IMR-90 (cell line): ENCODE measurements around the gene AK3. TPM values are rescaled to one million over a fixed set of nuclear protein-coding genes. Genes with fewer than 3 reads are reported as not detected.

Source experiments
- ATAC-seq: fragments of 200-7000 bp; cut with Tn5 transposase; 2 replicates; pipeline ENCODE4 v1.9.1; 2020; ENCODE audit warnings: low read depth, mild to moderate bottlenecking, moderate library complexity
- BruUV-seq: library from RNA; stranded (reverse); fragments of 400-500 nt; replicated peaks from 2 replicates; lab custom pipeline; 2021; lab: Mats Ljungman, UMichigan
- CTCF ChIA-PET: fragments of 300-600 bp; formaldehyde crosslinking; extraction: SDS; loops from one replicate; lab custom pipeline; 2021; ENCODE audit warnings: antibody characterized with exemption; lab: Yijun Ruan, JAX
- POLR2A ChIA-PET: fragments of 300-600 bp; sonication (Branson Sonifier 250); formaldehyde crosslinking; loops from one replicate; lab custom pipeline; 2022; ENCODE audit warnings: antibody characterized with exemption; ENCODE audit not compliant: unreplicated experiment; lab: Charles Lee
- DNase-seq: peaks from one replicate; pipeline ENCODE4 v3.0.0; 2013
- H2AFZ ChIP-seq: replicated peaks from 2 replicates; pipeline ENCODE3; 2013; ENCODE audit warnings: low read length, mild to moderate bottlenecking; ENCODE audit not compliant: poor library complexity
- H2AK5ac ChIP-seq: 2 replicates; pipeline ENCODE4 v1.6.1; 2013; ENCODE audit warnings: low read depth, low read length, inconsistent platforms
- H2AK9ac ChIP-seq: replicated peaks from 2 replicates; pipeline ENCODE3; 2013; ENCODE audit warnings: mild to moderate bottlenecking, low read depth, low read length, moderate library complexity; ENCODE audit not compliant: poor library complexity
- H2BK120ac ChIP-seq: 2 replicates; pipeline ENCODE4 v1.6.1; 2013; ENCODE audit warnings: low read depth, low read length, inconsistent platforms
- H2BK15ac ChIP-seq: 3 replicates; pipeline ENCODE4 v1.6.1; 2013; ENCODE audit warnings: low read depth, low read length, inconsistent platforms
- H2BK20ac ChIP-seq: 2 replicates; pipeline ENCODE4 v1.6.1; 2013; ENCODE audit warnings: low read depth, mild to moderate bottlenecking, inconsistent platforms, low read length, moderate library complexity
- H2BK5ac ChIP-seq: 2 replicates; pipeline ENCODE4 v1.6.1; 2013; ENCODE audit warnings: mild to moderate bottlenecking, low read depth, low read length, inconsistent platforms; ENCODE audit not compliant: poor library complexity, severe bottlenecking
- H3K14ac ChIP-seq: replicated peaks from 2 replicates; pipeline ENCODE4 v1.6.1; 2013; ENCODE audit warnings: low read depth, low read length, inconsistent platforms
- H3K18ac ChIP-seq: 2 replicates; pipeline ENCODE4 v1.6.1; 2013; ENCODE audit warnings: low read depth, low read length, control low read depth
- H3K23ac ChIP-seq: 2 replicates; pipeline ENCODE4 v1.6.1; 2013; ENCODE audit warnings: low read depth, low read length, inconsistent platforms
- H3K27ac ChIP-seq: 2 replicates; pipeline ENCODE4 v1.5.1; 2013; ENCODE audit warnings: mild to moderate bottlenecking, control low read depth, low read length; ENCODE audit not compliant: insufficient read depth
- H3K27me3 ChIP-seq: 2 replicates; pipeline ENCODE4 v1.6.1; 2013; ENCODE audit warnings: low read length; ENCODE audit not compliant: control insufficient read depth, insufficient read depth
- H3K36me3 ChIP-seq: 2 replicates; pipeline ENCODE4 v1.6.1; 2013; ENCODE audit warnings: low read length, mixed read lengths; ENCODE audit not compliant: control insufficient read depth, insufficient read depth
- H3K4ac ChIP-seq: 2 replicates; pipeline ENCODE4 v1.6.1; 2013; ENCODE audit warnings: low read depth, low read length, inconsistent platforms
- H3K4me1 ChIP-seq: 2 replicates; pipeline ENCODE4 v1.6.1; 2013; ENCODE audit warnings: low read length, mixed read lengths; ENCODE audit not compliant: control insufficient read depth, insufficient read depth
- H3K4me2 ChIP-seq: 2 replicates; pipeline ENCODE4 v1.6.1; 2013; ENCODE audit warnings: low read depth, mild to moderate bottlenecking, control low read depth, low read length, moderate library complexity
- H3K4me3 ChIP-seq: 2 replicates; pipeline ENCODE4 v1.5.1; 2013; ENCODE audit warnings: low read depth, mild to moderate bottlenecking, control low read depth, low read length, moderate library complexity; ENCODE audit not compliant: insufficient read depth
- H3K56ac ChIP-seq: 2 replicates; pipeline ENCODE4 v1.6.1; 2013; ENCODE audit warnings: low read length, inconsistent platforms; ENCODE audit not compliant: insufficient read depth; ENCODE audit errors: extremely low read depth
- H3K79me1 ChIP-seq, 2 experiments: 2 replicates each; pipeline ENCODE4 v1.6.1; 2013; ENCODE audit warnings: low read length in 2 of 2, inconsistent platforms in 1 of 2, low read depth in 1 of 2
- H3K9ac ChIP-seq: 2 replicates; pipeline ENCODE4 v1.6.1; 2013; ENCODE audit warnings: low read depth, low read length, control low read depth
- H3K9me1 ChIP-seq: 2 replicates; pipeline ENCODE4 v1.6.1; 2013; ENCODE audit warnings: low read length, inconsistent platforms; ENCODE audit not compliant: insufficient read depth
- H3K9me3 ChIP-seq: 2 replicates; pipeline ENCODE4 v1.6.1; 2013; ENCODE audit warnings: low read length; ENCODE audit not compliant: control insufficient read depth, insufficient read depth
- H4K20me1 ChIP-seq: 2 replicates; pipeline ENCODE4 v1.6.1; 2013; ENCODE audit warnings: low read length, inconsistent platforms; ENCODE audit not compliant: insufficient read depth
- H4K5ac ChIP-seq: 2 replicates; pipeline ENCODE4 v1.6.1; 2013; ENCODE audit warnings: mild to moderate bottlenecking, low read depth, low read length, control low read depth
- H4K8ac ChIP-seq, 2 experiments: 2 replicates each; pipeline ENCODE4 v1.6.1; 2013; ENCODE audit warnings: low read depth in 2 of 2, low read length in 2 of 2, control low read depth in 1 of 2, inconsistent platforms in 1 of 2
- H4K91ac ChIP-seq: 2 replicates; pipeline ENCODE4 v1.6.1; 2013; ENCODE audit warnings: low read depth, low read length, inconsistent platforms; ENCODE audit not compliant: insufficient read depth
- CTCF ChIP-seq: conservative IDR thresholded peaks from 2 replicates; pipeline ENCODE4 v1.5.1; 2012; ENCODE audit warnings: mild to moderate bottlenecking, low read depth, low read length, improper control_type of control experiment
- MXI1 ChIP-seq: IDR thresholded peaks from 2 replicates; pipeline ENCODE4 v1.6.1; 2012; ENCODE audit warnings: low read depth, mild to moderate bottlenecking, low read length, moderate library complexity, borderline replicate concordance
- POLR2A ChIP-seq: IDR thresholded peaks from 2 replicates; pipeline ENCODE4 v1.6.1; 2012; ENCODE audit warnings: mild to moderate bottlenecking, low read depth, low read length
- RFX5 ChIP-seq: IDR thresholded peaks from 2 replicates; pipeline ENCODE4 v1.8.0; 2012; ENCODE audit warnings: low read depth, mild to moderate bottlenecking, low read length, moderate library complexity
- SMC3 ChIP-seq: fragments of 150-350 bp; IDR thresholded peaks from 2 replicates; pipeline ENCODE4 v1.6.1; 2016; ENCODE audit warnings: low read depth, mild to moderate bottlenecking, antibody characterized with exemption, low read length, moderate library complexity
- WGBS, 2 experiments: methylation state at CpG; one replicate each; pipeline versions ENCODE4 v1.1.5 to v1.1.7; 2013; ENCODE audit warnings: missing lambda C conversion rate in 2 of 2; ENCODE audit not compliant: insufficient read length in 1 of 2; ENCODE audit errors: extremely low coverage in 2 of 2; 5-methylcytosine and 5-hydroxymethylcytosine counted together
- dilution Hi-C: fragments of 300-500 bp; cut with HindIII; formaldehyde crosslinking; loops from one replicate; pipeline ENCODE4 v1.14.3; 2018; ENCODE audit warnings: low sequenced_read_pairs; ENCODE audit not compliant: unreplicated experiment
- in situ Hi-C: fragments of 300-500 bp; cut with MboI; formaldehyde crosslinking; loops from 3 replicates; pipeline ENCODE4 v1.14.3; 2019; ENCODE audit warnings: low sequenced_read_pairs, inconsistent platforms, mixed read lengths
- intact Hi-C: fragments of 100-400 bp; cut with micrococcal nuclease; formaldehyde crosslinking; loops from 2 replicates; pipeline ENCODE4 v1.10.0; 2022
- polyA plus RNA-seq, 3 experiments: library from polyadenylated mRNA; depleted of rRNA; stranded (reverse); fragments of >200 nt; gene quantifications; 2 replicates each; pipeline ENCODE4 v1.2.3, GENCODE V29; 2012; ENCODE audit warnings: low replicate concordance in 1 of 3
- total RNA-seq: library from RNA; depleted of rRNA; stranded (reverse); fragments of >200 nt; gene quantifications from 2 replicates; pipeline ENCODE4 v1.2.3, GENCODE V29; 2012
- TF ChIP-seq, protein P1 (sequence below): fragments of 150-350 bp; IDR thresholded peaks from 2 replicates; pipeline ENCODE4 v1.6.1; 2017; ENCODE audit warnings: mild to moderate bottlenecking, antibody characterized with exemption, low read length, low read depth

Gene AK3
- total and polyA plus RNA-seq, 2 of the 4 experiments (the other 2 are of a cell fraction): 24.7 to 26.2 TPM

DNA sequence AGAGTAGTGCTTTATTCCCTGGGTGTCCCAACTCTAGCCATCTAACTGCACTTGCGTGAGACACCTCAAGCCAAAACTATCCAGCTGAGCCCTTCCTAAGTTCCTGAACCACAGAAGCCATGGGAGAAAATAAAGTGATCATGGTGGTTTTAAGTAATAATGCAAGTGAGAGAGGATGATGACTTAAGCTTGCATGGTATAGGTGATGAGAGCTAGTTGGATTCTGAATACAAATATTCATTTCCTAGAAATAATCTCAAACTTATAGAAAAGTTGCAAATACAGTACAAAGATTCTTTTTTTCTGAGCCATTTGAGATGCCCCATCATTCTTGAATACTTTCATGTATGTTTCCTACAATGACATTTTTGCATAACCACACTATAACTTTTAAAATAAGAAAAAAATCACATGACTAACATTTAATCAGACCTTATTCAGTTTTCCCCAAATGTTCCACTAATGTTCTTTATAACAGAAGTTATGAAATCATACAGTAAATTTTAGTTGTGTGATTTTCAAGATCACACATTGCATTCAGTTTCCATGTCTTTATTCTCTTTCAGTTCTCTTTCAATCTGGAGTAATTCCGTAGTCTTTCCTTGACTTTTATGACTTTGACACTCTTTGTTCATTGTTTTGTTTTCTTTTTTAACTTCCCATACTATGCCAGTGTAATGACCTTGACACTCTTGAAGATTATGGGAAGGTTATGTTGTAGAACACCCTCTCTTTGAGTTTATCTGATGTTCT is 5.5 kb upstream of the AK3 start (continued):
- TF ChIP-seq RFX5: no peak

DNA sequence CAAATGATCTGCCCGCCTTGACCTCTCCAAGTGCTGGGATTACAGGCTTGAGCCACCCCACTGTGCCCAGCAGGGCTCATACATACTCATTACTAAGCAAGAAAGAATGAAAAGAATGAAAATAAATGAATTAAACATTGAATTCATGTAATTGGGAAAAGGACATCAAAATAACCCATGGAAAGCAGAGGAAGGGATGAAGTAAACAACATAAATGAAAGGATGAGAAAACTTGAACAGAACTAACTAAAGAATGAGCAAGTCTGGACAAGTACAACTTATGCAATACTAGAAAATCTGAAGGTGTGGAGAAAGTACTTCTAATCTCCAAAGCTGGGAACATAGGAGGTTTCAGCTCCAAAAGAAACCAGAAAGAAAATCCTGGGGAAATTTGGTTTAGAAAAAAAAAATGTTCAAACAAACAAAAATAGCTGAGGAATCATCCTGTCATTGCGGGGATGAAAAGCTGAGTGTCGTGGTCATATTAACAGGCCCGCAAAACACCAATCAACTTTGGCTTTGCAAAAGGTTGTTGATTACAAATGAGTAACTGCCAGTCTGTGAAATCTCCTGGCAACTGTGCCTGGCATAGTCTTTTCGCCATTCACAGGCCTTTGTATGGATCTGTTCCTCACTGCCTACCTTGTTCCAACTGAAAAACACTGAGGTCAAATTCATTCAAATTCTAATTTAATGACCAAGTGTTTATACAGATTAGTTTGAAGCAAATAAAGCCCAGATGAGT is 2.3 kb upstream of the AK3 start:
- H3K4me3 ChIP-seq: no peak overlapping the region
- H2BK20ac ChIP-seq: peak overlapping the region; percentile 82
- peaks cover 7% of the 10 kb centered on the region; the same call in 1 of the 2 replicates for H3K4me1 ChIP-seq
- H3K9ac ChIP-seq: no peak overlapping the region
- peak overlapping the region; percentile 7; the same call in 1 of the 2 replicates for H3K4me2 ChIP-seq
- H3K4ac ChIP-seq: peak overlapping the region; percentile 77
- CTCF ChIA-PET: no interaction called here
- peak overlapping the region; percentile 6 for H2AK9ac ChIP-seq
- no peaks in the 10 kb centered on the region for H3K27me3 ChIP-seq
- dilution Hi-C loops: no loop called here
- no peaks in the 10 kb centered on the region for H3K36me3 ChIP-seq
- H4K8ac ChIP-seq: peak overlapping the region in 1 of 2 experiments; percentile 79; a peak in 2 of 4 replicates
- H4K91ac ChIP-seq: peak overlapping the region; percentile 77
- no peaks in the 10 kb centered on the region for H3K9me3 ChIP-seq
- in situ Hi-C loops: no loop called here
- peak overlapping the region; percentile 87 for H2BK120ac ChIP-seq
- 0 out of 2 replicates have a peak overlapping the region, but pooled peaks have one; percentile 36 for H2AK5ac ChIP-seq
- POLR2A ChIA-PET: interaction anchor here (0.7 kb wide), 1 partner anchor 163 kb away, joined by 3 read pairs; no protein-coding TSS in a partner anchor
- peak overlapping the region; percentile 90 for H4K5ac ChIP-seq
- 0 out of 2 replicates have a peak, but pooled peaks cover 2% of the 10 kb centered on the region for H3K9me1 ChIP-seq
- peak overlapping the region; percentile 73; the same call in 1 of the 2 replicates for H3K27ac ChIP-seq
- ATAC-seq: no peak
- H2BK5ac ChIP-seq: peak overlapping the region; percentile 80
- 0 out of 3 replicates have a peak overlapping the region, but pooled peaks have one; percentile 28 for H2BK15ac ChIP-seq
- peak overlapping the region; percentile 50 for H3K14ac ChIP-seq
- no TSS peak for BruUV-seq
- intact Hi-C loops: loop anchor here (5.0 kb wide), 2 partner anchors 141 to 361 kb away; no protein-coding TSS in a partner anchor
- peak overlapping the region; percentile 97 for H3K18ac ChIP-seq
- no peak for DNase-seq
- peaks cover 6 to 15% of the 10 kb centered on the region in 2 experiments; a peak in 3 of 4 replicates for H3K79me1 ChIP-seq
- H4K20me1 ChIP-seq: 0 out of 2 replicates have a peak, but pooled peaks cover 4% of the 10 kb centered on the region
- H2AFZ ChIP-seq: peak overlapping the region; percentile 35
- TF ChIP-seq POLR2A: no peak
- TF ChIP-seq SMC3: no peak
- TF ChIP-seq, protein P1, sequence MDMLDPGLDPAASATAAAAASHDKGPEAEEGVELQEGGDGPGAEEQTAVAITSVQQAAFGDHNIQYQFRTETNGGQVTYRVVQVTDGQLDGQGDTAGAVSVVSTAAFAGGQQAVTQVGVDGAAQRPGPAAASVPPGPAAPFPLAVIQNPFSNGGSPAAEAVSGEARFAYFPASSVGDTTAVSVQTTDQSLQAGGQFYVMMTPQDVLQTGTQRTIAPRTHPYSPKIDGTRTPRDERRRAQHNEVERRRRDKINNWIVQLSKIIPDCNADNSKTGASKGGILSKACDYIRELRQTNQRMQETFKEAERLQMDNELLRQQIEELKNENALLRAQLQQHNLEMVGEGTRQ: no peak
- no peak for TF ChIP-seq MXI1
- no peak for TF ChIP-seq CTCF
- no CpG with 5 or more reads among the region's 5 CpGs for WGBS, 2 experiments
- no peak overlapping the region for H3K56ac ChIP-seq
- H3K23ac ChIP-seq: peak overlapping the region; percentile 86
